Endothelial cell of umbilical vein (primary cell): ENCODE measurements around the gene COL18A1. TPM values are rescaled to one million over a fixed set of nuclear protein-coding genes. Genes with fewer than 3 reads are reported as not detected.

Experiments
- BruUV-seq: library from RNA; stranded (reverse); fragments of 400-500 nt; replicated peaks from 2 replicates; lab custom pipeline; 2021; lab: Mats Ljungman, UMichigan
- CTCF ChIA-PET: fragments of 300-600, 350-600 bp; sonication (Branson Sonifier 250); formaldehyde crosslinking; loops from one replicate; lab custom pipeline; 2021; ENCODE audit warnings: antibody characterized with exemption, inconsistent platforms; lab: Charles Lee
- POLR2A ChIA-PET: fragments of 300-600, 350-600 bp; sonication (Branson Sonifier 250); formaldehyde crosslinking; loops from one replicate; lab custom pipeline; 2021; ENCODE audit warnings: antibody characterized with exemption, inconsistent platforms; lab: Charles Lee
- DNase-seq: peaks from one replicate; pipeline ENCODE4 v3.0.0-alpha.2; 2011; ENCODE audit warnings: low read depth, low spot score
- FAIRE-seq: peaks from 2 replicates; lab custom pipeline; 2011; peaks lifted over from hg19 to GRCh38; lab: Jason Lieb, UNC
- H2AFZ ChIP-seq: 2 replicates; pipeline ENCODE4 v1.6.0; 2012; ENCODE audit warnings: low read depth, low read length, control low read depth, inconsistent platforms
- H3K27ac ChIP-seq: 2 replicates; pipeline ENCODE4 v1.5.1; 2011; ENCODE audit warnings: low read depth, mild to moderate bottlenecking, control low read depth, low read length, moderate library complexity; ENCODE audit not compliant: insufficient read depth
- H3K27me3 ChIP-seq, 2 experiments: 2 replicates each; pipeline versions ENCODE4 v1.6.0 to v1.6.1; 2011; ENCODE audit warnings: low read length in 2 of 2, mixed read lengths in 1 of 2; ENCODE audit not compliant: control insufficient read depth in 2 of 2, insufficient read depth in 2 of 2
- H3K36me3 ChIP-seq, 2 experiments: 2 replicates in 1 of 2; 3 replicates in 1 of 2; pipeline ENCODE4 v1.5.1; 2011; ENCODE audit warnings: low read length in 2 of 2, mild to moderate bottlenecking in 1 of 2, moderate library complexity in 1 of 2; ENCODE audit not compliant: control insufficient read depth in 2 of 2, insufficient read depth in 2 of 2; ENCODE audit errors: extremely low read depth in 1 of 2
- H3K4me1 ChIP-seq: 3 replicates; pipeline ENCODE4 v1.5.1; 2011; ENCODE audit warnings: mild to moderate bottlenecking, low read length; ENCODE audit not compliant: control insufficient read depth, insufficient read depth; ENCODE audit errors: extremely low read depth
- H3K4me2 ChIP-seq: 2 replicates; pipeline ENCODE4 v1.6.1; 2011; ENCODE audit warnings: low read length, control low read depth, mixed read lengths; ENCODE audit not compliant: insufficient read depth
- H3K4me3 ChIP-seq, 3 experiments: fragments of 200-600 bp in 1 of 3; sonication (generic), shearing (Covaris generic) in 1 of 3; replicated peaks in 1 of 3; 2 replicates each; pipeline ENCODE4 v1.5.1; 2011 to 2016; ENCODE audit warnings: control low read depth in 3 of 3, low read length in 3 of 3, mild to moderate bottlenecking in 2 of 3, inconsistent platforms in 1 of 3, low read depth in 1 of 3, moderate library complexity in 1 of 3; ENCODE audit not compliant: insufficient read depth in 1 of 3
- H3K79me2 ChIP-seq: 2 replicates; pipeline ENCODE4 v1.6.0; 2012; ENCODE audit warnings: low read length, inconsistent platforms; ENCODE audit not compliant: control insufficient read depth, insufficient read depth
- H3K9ac ChIP-seq: replicated peaks from 2 replicates; pipeline ENCODE3; 2011; ENCODE audit warnings: low read length, control low read depth; ENCODE audit not compliant: insufficient read depth; ENCODE audit errors: extremely low read depth
- H3K9me1 ChIP-seq: replicated peaks from 3 replicates; pipeline ENCODE4 v1.6.0; 2011; ENCODE audit warnings: mild to moderate bottlenecking, low read length; ENCODE audit not compliant: control insufficient read depth, insufficient read depth; ENCODE audit errors: extremely low read depth
- H3K9me3 ChIP-seq: replicated peaks from 2 replicates; pipeline ENCODE4 v1.5.1; 2012; ENCODE audit warnings: low read length, inconsistent platforms; ENCODE audit not compliant: control insufficient read depth, insufficient read depth
- H4K20me1 ChIP-seq: replicated peaks from 2 replicates; pipeline ENCODE3; 2011; ENCODE audit warnings: mild to moderate bottlenecking, low read length; ENCODE audit not compliant: control insufficient read depth, insufficient read depth; ENCODE audit errors: extremely low read depth
- CTCF ChIP-seq, 2 donors: IDR thresholded peaks; 1 replicate in 1 of 2; 2 replicates in 1 of 2; pipeline ENCODE4 v1.5.1; 2011; ENCODE audit warnings: low read length in 2 of 2, mild to moderate bottlenecking in 2 of 2, moderate library complexity in 2 of 2, control low read depth in 1 of 2, inconsistent platforms in 1 of 2, low read depth in 1 of 2; ENCODE audit not compliant: insufficient read depth in 1 of 2; ENCODE audit errors: extremely low read depth in 1 of 2
- EZH2 ChIP-seq: IDR thresholded peaks from 2 replicates; pipeline ENCODE4 v1.6.1; 2012; ENCODE audit warnings: borderline replicate concordance, low read depth, mild to moderate bottlenecking, moderate library complexity, low read length, inconsistent platforms; ENCODE audit not compliant: severe bottlenecking
- FOS ChIP-seq: IDR thresholded peaks from 2 replicates; pipeline ENCODE4 v1.6.1; 2011; ENCODE audit warnings: mild to moderate bottlenecking, low read length, moderate library complexity, borderline replicate concordance; ENCODE audit not compliant: insufficient read depth
- GATA2 ChIP-seq: IDR thresholded peaks from 2 replicates; pipeline ENCODE4 v1.7.0; 2011; ENCODE audit warnings: low read depth, mild to moderate bottlenecking, moderate library complexity, mixed read lengths, low read length; ENCODE audit not compliant: insufficient read length, insufficient read depth
- POLR2A ChIP-seq: IDR thresholded peaks from 2 replicates; pipeline ENCODE4 v1.6.1; 2012; ENCODE audit warnings: low read depth, mild to moderate bottlenecking, control low read depth, low read length
- POLR2AphosphoS5 ChIP-seq: IDR thresholded peaks from 2 replicates; pipeline ENCODE4 v1.6.1; 2012; ENCODE audit warnings: low read depth, mild to moderate bottlenecking, control low read depth, low read length, moderate library complexity; ENCODE audit not compliant: insufficient read depth
- dilution Hi-C: fragments of 300-500 bp; cut with MboI; formaldehyde crosslinking; loops from one replicate; pipeline ENCODE4 v1.15.0; 2019; ENCODE audit warnings: low sequenced_read_pairs; ENCODE audit not compliant: extremely low pct_ligation_motif_present
- intact Hi-C: fragments of 100-400 bp; cut with micrococcal nuclease; formaldehyde crosslinking; loops from one replicate; pipeline ENCODE4 v1.10.0; 2022
- polyA plus RNA-seq, 4 experiments: library from polyadenylated mRNA; depleted of rRNA in 3 of 4; stranded (reverse) in 3 of 4; unstranded in 1 of 4; fragments of >200 nt; gene quantifications; 2 replicates each; pipeline versions ENCODE4 v1.2.1 to v1.2.3, GENCODE V29; 2011 to 2012; ENCODE audit warnings: missing spikeins in 1 of 4
- total RNA-seq: library from RNA; stranded (reverse); gene quantifications from 2 replicates; pipeline ENCODE4 v1.2.3, GENCODE V29; 2021
- TF ChIP-seq, protein P1 (sequence below): IDR thresholded peaks from 2 replicates; pipeline ENCODE4 v1.6.1; 2011; ENCODE audit not compliant: insufficient read depth, insufficient read length

The COL18A1 gene
- total and polyA plus RNA-seq, 2 donors (not counting 3 experiments of a cell fraction or from before 2014, with no cell fraction given): 198 to 252 TPM

DNA sequence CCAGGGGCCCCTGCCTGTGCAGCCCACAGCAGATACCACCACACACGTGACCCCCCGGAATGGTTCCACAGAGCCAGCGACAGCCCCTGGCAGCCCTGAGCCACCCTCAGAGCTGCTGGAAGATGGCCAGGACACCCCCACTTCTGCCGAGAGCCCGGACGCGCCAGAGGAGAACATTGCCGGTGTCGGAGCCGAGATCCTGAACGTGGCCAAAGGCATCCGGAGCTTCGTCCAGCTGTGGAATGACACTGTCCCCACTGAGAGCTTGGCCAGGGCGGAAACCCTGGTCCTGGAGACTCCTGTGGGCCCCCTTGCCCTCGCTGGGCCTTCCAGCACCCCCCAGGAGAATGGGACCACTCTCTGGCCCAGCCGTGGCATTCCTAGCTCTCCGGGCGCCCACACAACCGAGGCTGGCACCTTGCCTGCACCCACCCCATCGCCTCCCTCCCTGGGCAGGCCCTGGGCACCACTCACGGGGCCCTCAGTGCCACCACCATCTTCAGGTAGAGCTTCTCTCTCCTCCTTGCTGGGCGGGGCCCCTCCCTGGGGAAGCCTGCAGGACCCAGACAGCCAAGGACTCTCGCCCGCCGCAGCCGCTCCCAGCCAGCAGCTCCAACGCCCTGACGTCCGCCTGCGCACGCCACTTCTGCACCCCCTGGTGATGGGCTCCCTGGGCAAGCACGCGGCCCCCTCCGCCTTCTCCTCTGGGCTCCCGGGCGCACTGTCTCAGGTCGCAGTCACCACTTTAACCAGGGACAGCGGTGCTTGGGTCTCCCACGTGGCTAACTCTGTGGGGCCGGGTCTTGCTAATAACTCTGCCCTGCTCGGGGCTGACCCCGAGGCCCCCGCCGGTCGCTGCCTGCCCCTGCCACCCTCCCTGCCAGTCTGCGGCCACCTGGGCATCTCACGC lies 51.0 kb downstream of the COL18A1 start:
- H3K4me3 ChIP-seq: no peak overlapping the region
- H3K4me1 ChIP-seq: peaks cover 10% of the 10 kb centered on the region
- ChIA-PET CTCF (no interaction called here), POLR2A (no interaction called here)
- DNase-seq (no peak), FAIRE-seq (no peak)
- BruUV-seq: no TSS peak
- H3K9me3 ChIP-seq: no peaks in the 10 kb centered on the region
- no peak overlapping the region for H3K9ac ChIP-seq
- H3K9me1 ChIP-seq: no peaks in the 10 kb centered on the region
- intact Hi-C loops: no loop called here
- peaks cover 38% of the 10 kb centered on the region for H3K79me2 ChIP-seq
- no peaks in the 10 kb centered on the region for H4K20me1 ChIP-seq
- no peak overlapping the region for H3K4me2 ChIP-seq
- H3K27ac ChIP-seq: no peak overlapping the region
- no peaks in the 10 kb centered on the region for H3K27me3 ChIP-seq
- H2AFZ ChIP-seq: no peak overlapping the region
- dilution Hi-C loops: no loop called here
- peaks cover 0 to 5% of the 10 kb centered on the region in 2 experiments for H3K36me3 ChIP-seq
- TF ChIP-seq, protein P1, sequence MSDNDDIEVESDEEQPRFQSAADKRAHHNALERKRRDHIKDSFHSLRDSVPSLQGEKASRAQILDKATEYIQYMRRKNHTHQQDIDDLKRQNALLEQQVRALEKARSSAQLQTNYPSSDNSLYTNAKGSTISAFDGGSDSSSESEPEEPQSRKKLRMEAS: no peak
- no peak for TF ChIP-seq FOS
- no peak for TF ChIP-seq CTCF (IDR thresholded peaks at IDR 0.05; ENCODE audit: extremely low read depth in 1 of 2, insufficient read depth in 1 of 2, low read depth in 1 of 2, low read length in 2 of 2)
- TF ChIP-seq GATA2: no peak
- TF ChIP-seq EZH2: no peak
- TF ChIP-seq POLR2AphosphoS5: no peak
- TF ChIP-seq POLR2A: no peak
